ENCODE results near the gene IMPG1.

The IMPG1 gene

DNA sequence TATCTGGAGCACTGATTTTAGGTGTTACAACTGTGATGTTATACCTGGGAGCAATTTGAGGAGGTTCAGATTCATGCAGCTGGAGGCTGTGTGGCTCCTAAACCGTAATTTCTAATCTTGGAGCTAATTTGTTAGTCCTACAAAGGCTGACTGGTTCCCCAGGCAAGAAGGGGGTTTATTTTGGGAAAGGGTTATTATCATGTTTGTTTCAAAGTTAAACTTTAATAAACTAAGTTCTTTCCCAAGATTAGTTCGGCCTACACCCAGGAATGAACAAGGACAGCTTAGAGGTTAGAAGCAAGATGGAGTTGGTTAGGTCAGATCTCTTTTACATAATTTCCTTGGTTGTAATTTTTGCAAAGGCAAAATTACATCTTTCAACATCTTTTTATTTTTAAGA lies 187.6 kb downstream of the IMPG1 start:
- no peak for DNase-seq

DNA sequence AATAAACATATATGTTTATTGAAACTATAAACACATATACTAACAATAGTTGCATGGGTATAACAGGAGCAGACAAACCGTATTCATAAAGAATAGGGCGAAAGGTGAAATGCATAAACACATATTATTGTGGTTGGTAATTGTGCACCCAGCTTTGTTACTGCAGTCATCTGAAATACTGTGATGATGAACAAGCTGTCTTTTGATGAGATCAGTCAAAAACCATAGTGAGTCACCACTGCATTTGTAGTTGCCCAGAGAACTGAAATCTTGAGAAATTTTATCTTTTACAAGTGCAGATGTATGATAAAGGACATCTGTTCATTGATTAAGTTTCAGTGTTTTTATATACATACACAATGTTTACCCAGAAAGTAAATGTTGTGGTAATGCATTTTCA lies 189.7 kb downstream of the IMPG1 start:
- DNase-seq, result no peak

DNA sequence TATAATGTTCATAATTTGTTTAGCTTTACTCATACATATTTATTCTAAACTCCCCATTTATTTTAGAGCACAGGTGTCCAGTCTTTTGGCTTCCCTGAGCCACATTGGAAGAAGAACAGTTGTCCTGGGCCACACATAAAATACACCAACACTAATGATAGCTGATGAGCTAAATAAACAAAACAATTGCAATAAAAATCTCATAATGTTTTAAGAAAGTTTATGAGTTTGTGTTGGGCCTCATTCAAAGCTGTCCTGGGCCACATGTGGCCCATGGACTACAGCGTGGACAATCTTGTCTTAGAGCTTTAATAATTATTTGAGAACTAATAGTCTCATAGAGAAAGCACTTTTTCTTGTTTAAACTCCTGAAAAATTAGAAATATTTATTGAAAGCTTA lies 192.2 kb downstream of the IMPG1 start:
- no peak for DNase-seq

DNA sequence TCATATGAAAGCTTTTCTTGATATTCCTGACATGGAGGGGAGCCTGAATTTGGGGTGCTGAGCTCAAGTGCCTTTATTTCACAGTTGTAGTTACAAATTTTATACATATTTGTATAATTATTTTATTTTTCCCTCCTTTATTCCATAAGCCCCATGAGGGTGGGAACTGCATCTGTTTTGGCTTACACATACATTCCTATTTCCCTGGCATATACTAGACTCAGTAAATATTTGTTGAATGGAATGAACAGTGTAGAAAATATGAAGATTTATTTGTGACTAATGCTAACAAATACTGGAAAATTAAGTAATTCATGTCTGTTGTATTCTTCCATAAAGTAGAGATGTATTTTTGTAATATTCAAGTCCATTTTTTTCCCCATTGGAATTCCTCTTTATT lies 196.3 kb downstream of the IMPG1 start:
- no peak for DNase-seq

DNA sequence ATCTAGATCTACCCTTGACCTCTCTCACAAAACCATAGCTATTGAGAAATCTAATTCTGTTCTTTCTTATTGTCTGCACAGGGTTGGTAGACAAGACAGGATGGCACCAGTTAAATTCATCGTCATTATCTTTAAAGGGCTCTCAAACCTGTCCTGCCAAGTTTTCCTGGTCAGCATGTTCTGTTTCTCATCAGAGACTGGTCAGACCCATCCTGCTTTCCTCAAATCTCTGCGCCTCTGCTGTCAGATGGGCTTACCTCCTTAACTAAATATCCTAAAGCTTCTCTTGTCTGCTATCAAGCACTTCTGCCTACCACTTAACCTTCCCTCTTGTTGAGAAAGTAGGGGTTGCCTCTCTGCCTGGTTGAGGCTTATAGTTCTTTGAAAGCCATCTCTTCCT lies 198.2 kb downstream of the IMPG1 start:
- no peak for DNase-seq

Measured in CD4-positive, alpha-beta T cell treated with Interleukin-4 for 4 hours (primary cell).